HG03066 (cell line): ENCODE measurements around the gene SHISAL1.

Source experiments
- ATAC-seq: cut with Tn5 transposase; IDR thresholded peaks from one replicate; pipeline ENCODE4 v1.9.1; 2021; ENCODE audit warnings: low read depth; ENCODE audit not compliant: unreplicated experiment

Gene SHISAL1

DNA sequence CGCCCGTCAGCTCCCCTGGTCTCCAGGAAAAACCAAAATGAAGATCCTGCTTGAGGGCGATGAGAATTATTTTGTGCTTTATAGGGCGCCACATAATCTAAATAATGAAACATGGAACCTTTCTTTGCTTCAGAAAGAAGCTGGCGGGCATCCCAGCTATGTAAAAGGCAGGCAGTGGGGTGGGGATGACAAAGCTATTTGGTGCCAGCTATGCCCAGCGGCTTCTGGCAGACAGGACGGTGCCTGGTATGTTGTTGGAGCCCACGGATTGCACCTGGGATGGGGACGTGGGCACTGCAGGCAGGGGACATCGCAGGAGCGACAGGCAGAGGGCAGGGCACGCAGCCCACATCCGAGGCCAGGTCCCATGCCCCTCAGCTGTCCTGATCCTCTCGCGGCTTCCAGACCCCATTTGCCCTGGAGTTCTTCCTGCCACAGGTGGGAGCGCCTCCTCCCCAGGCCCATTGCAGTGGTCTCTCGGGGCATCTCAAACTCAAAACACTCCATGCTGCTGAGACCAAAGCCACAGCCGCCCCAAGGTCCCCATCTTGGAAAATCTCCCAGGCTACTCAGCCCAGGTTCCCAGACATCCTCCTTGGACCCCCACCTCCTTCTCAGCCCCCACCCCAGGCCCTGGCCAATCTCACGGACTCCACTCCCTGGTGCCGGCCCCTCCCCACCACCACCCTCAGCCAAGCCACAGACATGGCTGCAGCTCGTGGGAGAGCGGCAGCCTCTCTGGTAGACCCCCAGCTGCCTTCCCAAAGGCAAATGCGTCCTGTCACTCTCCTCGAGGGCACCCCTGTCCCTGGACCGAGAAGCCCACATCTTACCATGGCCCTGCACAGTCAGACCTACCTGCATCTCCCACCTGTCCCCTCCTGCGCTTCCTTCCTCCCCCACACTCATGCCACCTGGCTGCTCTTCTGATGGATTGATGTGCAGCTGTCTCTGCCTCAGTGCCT lies 45.7 kb downstream of the SHISAL1 start:
- no peak for ATAC-seq

DNA sequence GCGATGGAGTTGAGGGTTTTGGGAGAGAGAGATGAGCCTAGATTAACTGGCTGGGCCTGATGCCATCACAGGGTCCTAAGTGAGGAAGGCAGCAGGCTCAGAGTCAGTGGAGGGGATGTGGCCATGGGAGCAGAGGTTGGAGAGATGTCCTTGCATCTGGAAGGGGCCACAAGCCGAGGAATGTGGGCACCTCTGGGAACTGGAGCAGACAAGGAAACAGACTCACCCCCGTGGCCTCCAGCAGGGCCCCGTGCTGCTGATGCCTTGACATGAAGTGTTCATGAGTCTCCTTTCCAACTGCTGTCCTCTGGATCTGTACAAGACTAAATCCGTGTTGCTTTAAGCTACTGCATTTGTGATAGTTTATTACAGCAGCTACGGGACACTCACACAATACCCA lies 49.2 kb downstream of the SHISAL1 start:
- no peak for ATAC-seq

DNA sequence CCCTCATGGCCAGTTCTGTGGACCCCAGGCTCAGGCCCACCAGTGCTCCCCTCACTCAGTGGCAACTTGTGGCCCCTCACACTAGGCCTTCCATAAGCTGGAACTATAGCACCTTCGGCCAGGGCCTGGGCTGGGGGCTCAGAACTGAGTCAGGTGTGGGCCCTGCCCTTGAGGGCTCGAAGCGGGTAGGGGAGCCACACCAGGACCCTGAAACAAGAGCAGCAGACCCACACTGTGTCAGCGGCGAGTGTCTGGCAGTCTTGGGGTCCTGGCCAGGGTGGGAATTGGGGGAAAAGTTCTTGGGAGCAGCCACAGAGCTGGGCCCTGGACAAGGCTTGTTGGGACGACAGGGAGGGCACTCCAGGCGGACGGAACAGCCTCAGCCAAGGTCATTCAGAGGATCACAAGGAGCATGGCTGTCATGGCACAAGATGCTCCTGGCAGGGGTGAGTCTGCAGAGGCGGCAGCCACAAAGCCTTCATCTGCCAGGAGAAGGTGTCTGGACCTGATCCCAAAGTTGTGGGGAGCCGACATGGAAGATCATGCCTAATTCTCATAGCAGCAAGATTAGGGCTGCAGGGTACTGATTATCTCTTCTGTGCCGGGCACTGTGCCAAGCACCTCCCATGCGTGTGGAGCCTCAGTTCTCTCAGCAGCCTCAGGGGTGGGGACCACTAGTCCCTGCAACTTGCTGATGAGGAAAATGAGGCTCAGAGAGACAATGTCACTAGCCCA lies 50.7 kb downstream of the SHISAL1 start:
- ATAC-seq, result no peak

DNA sequence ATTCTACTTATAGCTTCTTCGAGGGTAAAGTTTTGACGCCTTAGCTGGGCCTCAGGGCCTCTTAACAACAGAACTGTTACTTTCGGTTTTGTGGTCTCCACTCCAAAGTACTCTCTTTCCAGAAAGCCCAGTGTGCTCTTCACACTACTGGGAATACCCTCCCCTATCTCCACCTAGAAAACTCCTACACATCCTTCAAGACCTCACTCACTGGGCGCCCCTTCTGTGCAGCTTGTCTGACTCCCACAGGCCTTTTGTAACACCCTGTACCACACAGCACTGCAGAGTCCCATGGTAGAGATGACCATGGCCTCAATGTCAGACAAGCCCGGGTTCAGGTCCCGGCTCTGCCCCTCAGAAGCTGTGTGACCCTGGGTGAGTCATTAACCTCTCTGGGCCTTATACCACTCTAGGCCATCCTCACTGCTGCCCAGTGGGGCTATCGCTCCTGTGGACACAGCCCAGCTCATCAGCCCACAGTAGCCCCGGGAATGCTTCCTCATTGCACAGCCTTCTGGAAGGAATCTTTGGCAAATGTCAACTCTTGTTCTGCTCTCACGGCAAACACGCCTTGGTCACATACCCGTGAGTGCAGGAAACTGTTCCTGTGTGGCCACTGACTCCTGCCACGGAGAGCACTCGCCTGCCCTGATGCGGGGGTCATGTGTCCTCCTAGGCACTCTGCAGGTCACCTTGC lies 51.4 kb downstream of the SHISAL1 start:
- no peak for ATAC-seq

DNA sequence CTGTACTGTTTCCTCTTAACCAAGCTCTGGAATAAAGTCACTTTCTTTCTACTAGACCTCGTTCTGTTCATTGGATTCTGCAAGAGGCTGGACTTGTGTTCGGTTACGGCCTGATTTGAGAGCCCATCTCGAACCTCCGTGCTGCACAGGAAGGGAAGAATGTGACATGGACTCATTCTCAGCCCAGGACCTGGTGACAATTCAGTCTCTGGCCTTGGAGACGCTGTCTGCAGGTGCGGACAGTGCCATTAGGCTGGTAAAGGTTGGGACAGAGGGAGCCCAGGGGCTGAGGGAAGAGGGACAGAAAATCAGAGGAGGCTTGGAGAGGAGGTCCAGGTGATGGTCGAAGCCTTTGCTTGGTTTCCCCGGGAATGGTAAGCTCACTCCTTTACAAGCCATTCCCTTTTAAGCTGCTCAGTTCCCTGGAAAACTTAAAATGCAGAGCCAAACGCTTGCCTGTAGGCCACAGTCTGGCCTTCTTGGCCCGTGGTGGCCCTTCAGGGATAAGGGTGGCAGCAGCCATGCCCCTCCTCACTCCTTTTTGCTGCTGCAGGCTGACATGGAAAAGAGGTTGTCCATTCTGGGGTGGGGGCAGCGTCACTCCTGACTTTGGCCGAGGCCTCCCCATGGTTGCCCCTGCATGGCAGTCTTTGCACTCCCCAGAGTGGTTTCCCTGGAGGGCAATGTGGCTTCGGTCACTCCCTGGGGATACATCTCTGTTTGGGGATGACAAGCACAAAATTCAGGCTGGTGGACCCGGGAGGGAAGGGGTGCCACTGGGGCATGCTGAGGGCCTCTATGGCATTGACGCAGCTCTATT lies 52.3 kb downstream of the SHISAL1 start:
- ATAC-seq, result no peak

DNA sequence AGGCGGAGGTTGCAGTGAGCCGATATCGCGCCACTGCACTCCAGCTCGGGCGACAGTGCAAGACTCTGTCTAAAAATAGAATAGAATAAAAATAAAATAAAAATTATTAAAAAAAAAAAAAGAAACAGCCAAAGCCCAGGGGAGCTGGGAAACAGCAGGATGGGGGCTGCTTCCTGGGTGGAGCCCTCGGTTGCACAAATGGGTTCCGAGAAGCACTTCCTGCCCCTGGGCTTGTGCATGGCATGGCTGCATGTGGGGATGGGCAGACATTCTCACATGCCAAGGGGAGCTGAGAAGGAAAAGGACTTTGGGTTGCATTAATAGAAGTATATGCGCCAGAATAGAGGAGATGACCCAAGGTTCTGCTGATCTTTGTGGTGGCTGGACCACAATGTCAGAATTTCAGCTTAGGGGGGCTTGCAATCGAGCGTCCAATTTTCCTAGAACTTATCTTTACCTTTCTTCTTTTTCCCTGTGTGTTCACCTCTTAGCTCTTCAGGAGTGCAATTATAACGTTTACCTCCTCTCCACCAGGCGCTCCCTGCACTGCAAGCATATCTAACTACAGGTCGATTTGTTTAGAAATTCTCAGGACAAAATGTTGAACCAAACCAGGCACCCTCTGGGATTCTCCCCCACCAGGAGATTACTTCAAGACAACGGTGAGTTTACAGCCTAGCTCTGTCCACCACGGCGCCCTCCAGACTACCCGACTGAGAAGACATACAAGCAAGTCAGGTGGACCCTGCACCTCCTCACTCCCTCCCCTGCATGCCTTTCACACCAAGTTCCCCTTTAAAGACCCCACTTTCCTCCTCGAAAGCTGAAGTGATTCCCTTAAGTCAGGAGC lies 53.2 kb downstream of the SHISAL1 start:
- no peak for ATAC-seq

DNA sequence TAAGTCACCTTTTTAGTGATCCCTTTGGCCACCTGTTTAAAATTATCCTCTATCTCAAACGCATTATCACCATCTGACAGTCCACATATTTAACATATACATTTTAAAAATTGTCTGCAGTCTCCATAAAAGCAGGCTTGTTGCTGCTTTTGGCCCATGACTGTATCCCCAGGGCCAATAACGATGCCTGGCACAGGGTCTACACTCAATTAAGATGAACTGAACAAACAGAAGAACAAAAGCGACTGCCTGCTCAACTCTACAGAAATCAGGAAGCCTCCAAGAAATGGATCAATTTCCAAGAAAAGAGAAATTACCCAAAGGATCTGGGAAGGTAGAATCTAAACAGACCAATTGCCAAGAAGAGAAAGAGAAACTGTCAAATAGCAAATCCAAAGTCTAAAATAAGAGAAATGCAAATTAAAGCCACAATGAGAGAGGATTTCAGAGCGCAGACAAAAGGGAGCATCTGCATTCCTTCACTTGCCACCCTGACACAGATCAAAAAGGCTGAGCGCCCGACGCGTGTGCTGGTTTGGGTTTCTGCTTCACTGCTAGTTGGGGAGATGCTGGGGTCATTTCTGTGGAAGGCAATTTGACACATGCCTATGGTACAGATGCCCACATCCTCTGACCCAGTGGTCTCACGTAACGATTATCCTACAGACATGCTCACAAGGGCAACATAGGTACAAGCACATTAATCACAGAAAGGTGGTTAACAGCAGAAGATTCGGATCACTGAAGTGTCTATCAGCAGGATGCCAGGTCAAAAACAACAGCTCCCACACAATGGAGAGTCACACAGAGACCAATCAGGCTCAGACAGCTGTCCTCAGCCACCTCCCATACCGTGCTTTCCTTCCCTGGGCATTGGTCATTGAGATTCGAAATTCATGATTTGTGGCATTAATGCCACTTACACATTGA lies 55.9 kb downstream of the SHISAL1 start:
- ATAC-seq, result no peak

DNA sequence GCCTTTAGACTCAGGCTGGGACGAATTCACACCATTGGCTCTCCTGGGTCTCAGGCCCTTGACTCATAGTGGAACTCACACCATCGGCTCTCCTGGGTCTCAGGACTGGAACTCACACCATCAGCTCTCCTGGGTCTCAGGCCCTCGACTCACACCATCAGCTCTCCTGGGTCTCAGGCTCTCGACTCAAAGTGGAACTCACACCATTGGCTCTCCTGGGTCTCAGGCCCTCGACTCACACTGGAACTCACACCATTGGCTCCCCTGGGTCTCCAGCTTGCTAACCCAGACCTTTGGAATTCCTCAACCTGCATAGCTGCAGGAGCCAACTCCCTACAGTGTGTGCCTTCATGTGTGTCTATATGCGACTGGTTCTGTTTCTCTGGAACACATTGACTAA lies 56.7 kb downstream of the SHISAL1 start:
- no peak for ATAC-seq

DNA sequence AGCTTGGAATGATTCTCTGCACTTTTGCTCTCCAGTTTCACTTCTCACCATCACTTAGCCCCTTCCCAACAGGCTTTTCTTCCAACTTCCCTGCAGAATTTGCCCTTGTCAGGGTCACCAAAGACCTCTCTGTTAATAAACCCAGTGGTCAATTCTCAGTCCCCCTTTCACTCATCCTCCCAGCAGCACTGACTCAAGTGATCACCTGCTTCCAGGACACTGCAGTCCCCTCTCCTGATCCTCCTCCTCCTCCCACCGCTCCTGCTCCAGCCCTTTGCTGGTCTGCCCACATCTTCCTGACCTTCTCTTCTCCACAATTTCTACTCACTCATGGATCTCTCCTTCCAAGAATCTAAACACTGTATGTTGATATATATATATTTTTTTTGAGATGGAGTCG lies 57.9 kb downstream of the SHISAL1 start:
- ATAC-seq, result no peak

DNA sequence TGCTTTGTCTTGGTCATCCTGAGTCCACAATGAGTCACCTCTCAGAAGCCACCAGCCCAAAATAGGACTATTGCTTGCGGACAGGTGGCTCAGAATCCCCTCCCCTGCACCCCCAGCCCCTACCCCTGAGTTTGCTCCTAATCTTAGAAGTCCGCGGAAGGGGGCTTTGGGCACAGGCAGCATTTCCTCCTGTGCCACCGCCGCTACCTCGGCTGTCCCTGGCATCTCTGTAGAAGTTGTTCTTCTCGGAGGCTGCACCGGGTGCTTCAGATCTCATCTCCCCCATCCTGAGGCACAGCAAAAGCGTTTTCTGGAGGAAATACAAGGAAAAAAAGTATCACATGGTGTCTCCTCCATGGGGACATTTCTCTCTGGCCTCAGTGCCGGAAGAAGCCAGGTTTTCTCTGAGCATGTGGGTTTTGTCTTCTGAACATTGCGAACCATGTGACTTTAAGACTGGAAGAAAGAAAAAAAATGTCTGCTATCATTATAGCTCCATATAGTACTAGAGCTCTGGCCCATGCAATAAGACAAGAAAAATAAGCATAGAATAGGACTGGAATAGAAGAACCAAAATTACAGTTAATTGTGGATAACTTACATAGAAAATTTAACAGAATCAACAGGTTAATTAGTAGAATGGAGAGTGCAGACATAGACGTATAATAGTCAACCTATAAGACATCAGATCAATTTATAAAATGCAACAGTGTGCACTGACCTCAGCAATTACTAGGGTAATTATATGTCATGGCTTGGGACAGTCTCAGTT lies 63.2 kb downstream of the SHISAL1 start:
- ATAC-seq, result no peak

DNA sequence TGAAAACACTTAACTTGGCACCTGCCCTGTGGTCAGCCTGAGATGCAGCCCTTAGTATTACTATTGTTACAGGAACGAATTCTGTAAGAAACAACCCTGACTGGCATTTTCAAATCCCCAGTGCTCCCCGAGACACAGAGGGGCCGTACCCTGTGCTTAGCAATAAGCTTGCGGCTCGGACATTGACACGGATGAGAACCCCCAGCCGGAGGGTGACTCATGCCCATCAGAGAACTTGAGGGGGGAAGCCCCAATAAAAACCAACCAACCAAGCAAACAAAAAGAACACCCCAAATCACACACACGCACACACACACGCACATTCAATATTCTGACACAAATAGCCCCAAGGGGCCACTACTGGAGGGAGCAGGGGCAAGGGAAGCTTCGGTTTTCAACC lies 63.8 kb downstream of the SHISAL1 start:
- no peak for ATAC-seq

DNA sequence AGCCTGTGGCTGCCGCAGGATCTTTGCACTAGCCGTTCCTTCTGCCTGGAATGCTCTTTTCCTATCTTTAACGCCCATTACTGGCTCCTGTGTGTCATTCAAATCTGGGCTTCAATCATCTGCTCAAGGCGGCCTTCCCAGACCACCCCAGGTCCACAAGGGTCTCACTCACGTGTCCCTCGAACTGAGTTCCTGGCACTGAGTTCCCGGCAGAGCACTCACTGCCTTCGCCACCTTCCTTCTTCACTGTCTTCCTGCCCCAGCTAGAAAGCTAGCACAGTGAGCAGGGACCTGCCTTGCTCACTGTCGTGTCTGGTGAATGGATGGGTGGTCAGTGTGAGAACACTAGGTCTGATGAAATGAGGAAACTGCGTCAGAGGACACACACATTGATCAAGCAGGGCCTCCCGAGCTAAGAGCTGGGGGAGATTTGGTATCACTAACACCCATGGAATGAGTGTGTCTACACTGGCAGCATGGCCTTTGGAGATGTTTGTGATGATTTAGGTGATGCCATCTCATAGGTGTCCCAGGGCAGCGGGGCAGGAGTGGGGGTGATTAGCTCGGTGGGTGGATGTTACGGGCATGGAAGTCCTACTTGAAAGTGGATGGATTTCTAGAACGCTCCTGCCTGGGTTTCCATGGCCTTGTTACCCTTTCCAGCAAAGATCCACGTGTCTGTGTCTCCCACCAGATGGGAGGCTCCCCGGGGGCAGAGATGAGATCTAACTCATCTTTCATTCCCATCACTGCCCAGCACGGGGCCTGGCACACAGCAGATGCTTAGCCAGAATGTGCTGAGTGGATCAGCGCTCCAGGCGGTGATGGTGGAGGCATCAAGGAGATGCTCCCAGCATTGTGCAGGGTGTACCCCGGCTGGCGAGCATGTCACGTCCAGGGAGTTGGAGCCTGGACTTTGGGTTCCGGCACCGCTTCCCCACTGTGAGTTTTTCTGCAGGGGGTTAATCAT lies 64.5 kb downstream of the SHISAL1 start:
- ATAC-seq, result no peak

DNA sequence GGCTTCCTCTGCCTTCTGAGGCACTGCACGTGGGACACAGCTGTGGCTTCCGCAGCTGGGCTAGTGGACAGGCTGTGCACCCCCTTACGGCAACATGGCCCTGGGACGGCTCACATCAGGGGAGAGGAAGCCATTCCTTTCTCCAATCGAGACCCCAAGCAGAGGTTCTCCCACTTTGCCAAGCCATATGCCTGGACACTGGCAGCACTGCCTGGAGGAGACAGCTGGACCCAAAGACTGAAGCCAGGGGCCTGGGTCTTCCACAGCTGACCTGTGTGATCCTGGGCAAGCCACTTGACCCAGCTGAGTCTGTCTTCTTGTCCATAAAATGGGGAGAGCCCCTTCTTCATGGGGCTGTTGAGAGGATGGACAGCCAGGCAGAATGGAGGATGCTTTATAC lies 65.4 kb downstream of the SHISAL1 start:
- ATAC-seq, result no peak

DNA sequence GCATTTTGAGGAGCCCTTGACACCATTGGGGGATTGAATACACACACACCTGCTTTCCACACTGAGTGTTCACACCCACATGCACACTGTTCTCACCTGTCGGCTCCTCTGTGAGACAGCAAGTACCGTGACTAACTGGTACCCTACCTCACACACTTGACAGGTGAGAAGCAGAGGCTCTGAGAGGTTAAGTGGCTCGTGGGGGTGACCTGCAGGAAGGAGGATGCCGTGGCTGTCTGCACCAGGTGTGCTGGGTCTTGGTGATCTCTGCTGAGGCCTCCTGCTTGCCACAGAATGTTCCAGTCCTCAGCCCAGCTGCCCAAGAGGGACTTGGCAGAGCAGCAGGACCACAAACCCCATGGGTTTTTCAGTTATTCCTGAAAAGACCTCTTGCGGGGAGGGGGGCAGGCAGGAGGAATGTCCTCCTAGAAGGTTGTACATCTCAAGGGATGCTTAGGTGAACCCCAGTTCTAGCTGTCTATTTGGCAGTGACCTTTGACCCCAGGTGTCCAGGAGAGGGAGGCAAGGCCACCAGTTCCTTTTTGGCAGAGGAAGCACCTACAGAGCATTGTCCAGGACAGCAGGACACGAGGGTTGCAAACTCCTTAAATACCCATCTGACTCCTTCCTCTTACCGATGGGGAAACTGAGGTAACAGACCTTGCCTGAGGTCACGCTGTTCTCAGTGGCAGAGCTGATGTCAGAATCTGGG lies 66.0 kb downstream of the SHISAL1 start:
- ATAC-seq, result no peak

DNA sequence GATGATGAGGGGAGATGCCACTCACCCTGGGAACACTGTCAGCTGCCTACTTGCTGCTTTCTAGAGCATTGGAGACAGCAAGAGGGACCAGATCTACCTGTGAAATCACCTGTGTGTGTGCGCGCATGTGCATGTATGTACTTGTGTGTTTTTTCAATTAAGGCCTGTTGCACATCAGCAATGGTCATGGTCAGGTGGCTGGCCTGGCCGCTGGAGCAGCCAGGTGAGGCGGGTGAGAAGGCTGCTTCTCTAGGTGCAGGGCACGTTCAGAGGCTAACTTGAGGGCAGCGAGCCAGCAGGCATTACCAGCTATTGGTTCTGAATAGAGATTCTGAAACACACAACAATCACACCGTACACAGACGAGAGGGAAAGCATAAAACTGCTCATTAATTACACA lies 66.9 kb downstream of the SHISAL1 start:
- no peak for ATAC-seq

DNA sequence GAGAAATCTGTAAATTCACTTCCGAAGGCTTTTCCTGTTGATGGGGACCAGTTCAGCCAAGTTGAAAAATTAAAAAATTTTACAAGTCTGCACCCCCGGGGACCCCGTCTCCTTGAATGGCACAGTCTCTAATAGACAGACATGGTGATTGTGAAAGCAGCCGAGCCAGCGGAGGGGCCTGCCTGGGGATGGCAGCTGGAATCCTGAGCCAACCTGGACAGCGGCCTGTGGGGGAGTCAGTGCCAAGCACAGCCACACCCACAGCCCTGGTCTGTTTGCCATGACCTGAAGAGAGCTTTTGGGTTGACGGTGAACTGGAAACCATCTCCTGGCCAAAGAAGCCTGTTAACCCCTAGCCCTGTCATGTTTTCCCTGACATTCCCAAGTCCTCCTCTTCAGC lies 67.3 kb downstream of the SHISAL1 start:
- no peak for ATAC-seq
